ENCODE data around the gene NTRK2. TPM values are rescaled to one million over a fixed set of nuclear protein-coding genes. Genes with fewer than 3 reads are reported as not detected.

The NTRK2 gene
- total and polyA plus RNA-seq, 4 donors = 0.26 to 1.4 (median 0.56) TPM

DNA sequence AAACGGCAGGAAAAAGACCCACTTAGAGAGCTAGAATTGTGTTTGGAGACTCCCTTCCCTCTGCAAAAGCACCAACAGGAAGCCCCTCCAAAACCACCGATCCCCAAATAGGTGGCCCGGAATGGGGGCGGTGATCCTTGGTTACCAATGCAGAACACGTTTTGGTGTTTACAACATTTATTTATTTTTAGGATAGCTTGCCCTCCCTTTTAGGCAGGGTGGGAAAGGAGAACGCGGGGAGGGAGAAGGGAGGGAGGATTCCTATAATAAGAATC lies 579 bp upstream of the NTRK2 start:
- no peak for TF ChIP-seq EGR1 (IDR thresholded peaks at IDR 0.05; ENCODE audit: low read depth in 2 of 2)
- no peak for TF ChIP-seq HNF4A (conservative IDR thresholded peaks at IDR 0.05)
- TF ChIP-seq TAF1 (conservative IDR thresholded peaks at IDR 0.05) = no peak
- no peak for TF ChIP-seq YY1 (IDR thresholded peaks at IDR 0.05)
- TF ChIP-seq RAD21 (IDR thresholded peaks at IDR 0.05) = no peak
- no peak for TF ChIP-seq FOXA2 (IDR thresholded peaks at IDR 0.05)
- TF ChIP-seq, protein P1, sequence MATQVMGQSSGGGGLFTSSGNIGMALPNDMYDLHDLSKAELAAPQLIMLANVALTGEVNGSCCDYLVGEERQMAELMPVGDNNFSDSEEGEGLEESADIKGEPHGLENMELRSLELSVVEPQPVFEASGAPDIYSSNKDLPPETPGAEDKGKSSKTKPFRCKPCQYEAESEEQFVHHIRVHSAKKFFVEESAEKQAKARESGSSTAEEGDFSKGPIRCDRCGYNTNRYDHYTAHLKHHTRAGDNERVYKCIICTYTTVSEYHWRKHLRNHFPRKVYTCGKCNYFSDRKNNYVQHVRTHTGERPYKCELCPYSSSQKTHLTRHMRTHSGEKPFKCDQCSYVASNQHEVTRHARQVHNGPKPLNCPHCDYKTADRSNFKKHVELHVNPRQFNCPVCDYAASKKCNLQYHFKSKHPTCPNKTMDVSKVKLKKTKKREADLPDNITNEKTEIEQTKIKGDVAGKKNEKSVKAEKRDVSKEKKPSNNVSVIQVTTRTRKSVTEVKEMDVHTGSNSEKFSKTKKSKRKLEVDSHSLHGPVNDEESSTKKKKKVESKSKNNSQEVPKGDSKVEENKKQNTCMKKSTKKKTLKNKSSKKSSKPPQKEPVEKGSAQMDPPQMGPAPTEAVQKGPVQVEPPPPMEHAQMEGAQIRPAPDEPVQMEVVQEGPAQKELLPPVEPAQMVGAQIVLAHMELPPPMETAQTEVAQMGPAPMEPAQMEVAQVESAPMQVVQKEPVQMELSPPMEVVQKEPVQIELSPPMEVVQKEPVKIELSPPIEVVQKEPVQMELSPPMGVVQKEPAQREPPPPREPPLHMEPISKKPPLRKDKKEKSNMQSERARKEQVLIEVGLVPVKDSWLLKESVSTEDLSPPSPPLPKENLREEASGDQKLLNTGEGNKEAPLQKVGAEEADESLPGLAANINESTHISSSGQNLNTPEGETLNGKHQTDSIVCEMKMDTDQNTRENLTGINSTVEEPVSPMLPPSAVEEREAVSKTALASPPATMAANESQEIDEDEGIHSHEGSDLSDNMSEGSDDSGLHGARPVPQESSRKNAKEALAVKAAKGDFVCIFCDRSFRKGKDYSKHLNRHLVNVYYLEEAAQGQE (IDR thresholded peaks at IDR 0.05) = no peak
- TF ChIP-seq, protein P2, sequence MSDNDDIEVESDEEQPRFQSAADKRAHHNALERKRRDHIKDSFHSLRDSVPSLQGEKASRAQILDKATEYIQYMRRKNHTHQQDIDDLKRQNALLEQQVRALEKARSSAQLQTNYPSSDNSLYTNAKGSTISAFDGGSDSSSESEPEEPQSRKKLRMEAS (IDR thresholded peaks at IDR 0.05) = no peak
- no peak for TF ChIP-seq NR2F2 (IDR thresholded peaks at IDR 0.05)
- no peak for TF ChIP-seq RXRA (IDR thresholded peaks at IDR 0.05)
- TF ChIP-seq, protein P3, sequence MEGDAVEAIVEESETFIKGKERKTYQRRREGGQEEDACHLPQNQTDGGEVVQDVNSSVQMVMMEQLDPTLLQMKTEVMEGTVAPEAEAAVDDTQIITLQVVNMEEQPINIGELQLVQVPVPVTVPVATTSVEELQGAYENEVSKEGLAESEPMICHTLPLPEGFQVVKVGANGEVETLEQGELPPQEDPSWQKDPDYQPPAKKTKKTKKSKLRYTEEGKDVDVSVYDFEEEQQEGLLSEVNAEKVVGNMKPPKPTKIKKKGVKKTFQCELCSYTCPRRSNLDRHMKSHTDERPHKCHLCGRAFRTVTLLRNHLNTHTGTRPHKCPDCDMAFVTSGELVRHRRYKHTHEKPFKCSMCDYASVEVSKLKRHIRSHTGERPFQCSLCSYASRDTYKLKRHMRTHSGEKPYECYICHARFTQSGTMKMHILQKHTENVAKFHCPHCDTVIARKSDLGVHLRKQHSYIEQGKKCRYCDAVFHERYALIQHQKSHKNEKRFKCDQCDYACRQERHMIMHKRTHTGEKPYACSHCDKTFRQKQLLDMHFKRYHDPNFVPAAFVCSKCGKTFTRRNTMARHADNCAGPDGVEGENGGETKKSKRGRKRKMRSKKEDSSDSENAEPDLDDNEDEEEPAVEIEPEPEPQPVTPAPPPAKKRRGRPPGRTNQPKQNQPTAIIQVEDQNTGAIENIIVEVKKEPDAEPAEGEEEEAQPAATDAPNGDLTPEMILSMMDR (IDR thresholded peaks at IDR 0.05; ENCODE audit: low read depth, low read length, missing input control) = no peak
- no peak for TF ChIP-seq HNF4G (IDR thresholded peaks at IDR 0.05)
- TF ChIP-seq, protein P4, sequence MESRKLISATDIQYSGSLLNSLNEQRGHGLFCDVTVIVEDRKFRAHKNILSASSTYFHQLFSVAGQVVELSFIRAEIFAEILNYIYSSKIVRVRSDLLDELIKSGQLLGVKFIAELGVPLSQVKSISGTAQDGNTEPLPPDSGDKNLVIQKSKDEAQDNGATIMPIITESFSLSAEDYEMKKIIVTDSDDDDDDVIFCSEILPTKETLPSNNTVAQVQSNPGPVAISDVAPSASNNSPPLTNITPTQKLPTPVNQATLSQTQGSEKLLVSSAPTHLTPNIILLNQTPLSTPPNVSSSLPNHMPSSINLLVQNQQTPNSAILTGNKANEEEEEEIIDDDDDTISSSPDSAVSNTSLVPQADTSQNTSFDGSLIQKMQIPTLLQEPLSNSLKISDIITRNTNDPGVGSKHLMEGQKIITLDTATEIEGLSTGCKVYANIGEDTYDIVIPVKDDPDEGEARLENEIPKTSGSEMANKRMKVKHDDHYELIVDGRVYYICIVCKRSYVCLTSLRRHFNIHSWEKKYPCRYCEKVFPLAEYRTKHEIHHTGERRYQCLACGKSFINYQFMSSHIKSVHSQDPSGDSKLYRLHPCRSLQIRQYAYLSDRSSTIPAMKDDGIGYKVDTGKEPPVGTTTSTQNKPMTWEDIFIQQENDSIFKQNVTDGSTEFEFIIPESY (IDR thresholded peaks at IDR 0.05) = no peak
- Histone ChIP-seq H3K27ac (ENCODE audit: low read depth in 1 of 2, low read length in 2 of 2) (no peak overlapping the region), H3K27me3 (ENCODE audit: control insufficient read depth in 4 of 4, insufficient read depth in 4 of 4, low read length in 3 of 4) (peaks cover 2 to 22% (median 17%) of the 10 kb centered on the region in 4 donors), H3K36me3 (ENCODE audit: control insufficient read depth in 4 of 4, insufficient read depth in 3 of 4, low read depth in 1 of 4, low read length in 3 of 4) (no peaks in the 10 kb centered on the region), H3K9me3 (ENCODE audit: control insufficient read depth in 4 of 4, low read length in 3 of 4) (peaks cover 0 to 2% (median 0%) of the 10 kb centered on the region in 4 donors), H3K9ac (ENCODE audit: low read depth in 1 of 2, low read length in 2 of 2) (no peak overlapping the region), H3K4me3 (ENCODE audit: low read depth in 1 of 3, low read length in 3 of 3) (peak overlapping the region in 2 of 3 donors; percentile 27 to 53), H3K4me1 (ENCODE audit: control insufficient read depth in 4 of 4, insufficient read depth in 4 of 4, low read length in 3 of 4) (peaks cover 10 to 32% (median 31%) of the 10 kb centered on the region in 4 donors)
- no peak for DNase-seq (ENCODE audit: low spot score)
- 3% methylated on average over 7 of the region's 7 CpGs for WGBS

DNA sequence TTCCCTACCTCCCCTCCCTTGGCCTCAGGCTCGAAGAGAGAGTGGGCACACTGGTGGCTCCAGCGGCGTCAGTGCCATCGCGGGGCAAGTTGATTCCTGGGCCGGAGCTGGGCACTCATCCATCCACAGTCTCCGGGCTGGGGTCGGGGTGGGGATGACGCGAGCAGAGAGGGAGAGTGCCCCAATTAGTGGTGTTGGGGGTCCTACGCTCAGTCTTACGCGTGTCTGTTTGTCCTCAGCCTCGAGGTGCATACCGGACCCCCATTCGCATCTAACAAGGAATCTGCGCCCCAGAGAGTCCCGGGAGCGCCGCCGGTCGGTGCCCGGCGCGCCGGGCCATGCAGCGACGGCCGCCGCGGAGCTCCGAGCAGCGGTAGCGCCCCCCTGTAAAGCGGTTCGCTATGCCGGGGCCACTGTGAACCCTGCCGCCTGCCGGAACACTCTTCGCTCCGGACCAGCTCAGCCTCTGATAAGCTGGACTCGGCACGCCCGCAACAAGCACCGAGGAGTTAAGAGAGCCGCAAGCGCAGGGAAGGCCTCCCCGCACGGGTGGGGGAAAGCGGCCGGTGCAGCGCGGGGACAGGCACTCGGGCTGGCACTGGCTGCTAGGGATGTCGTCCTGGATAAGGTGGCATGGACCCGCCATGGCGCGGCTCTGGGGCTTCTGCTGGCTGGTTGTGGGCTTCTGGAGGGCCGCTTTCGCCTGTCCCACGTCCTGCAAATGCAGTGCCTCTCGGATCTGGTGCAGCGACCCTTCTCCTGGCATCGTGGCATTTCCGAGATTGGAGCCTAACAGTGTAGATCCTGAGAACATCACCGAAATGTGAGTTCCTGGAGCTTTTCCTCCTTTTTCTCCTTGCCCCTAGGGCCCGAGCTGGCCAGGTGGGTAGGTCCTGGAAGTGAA lies 861 bp downstream of the NTRK2 start:
- H3K9ac ChIP-seq (ENCODE audit: low read depth in 1 of 2, low read length in 2 of 2) = no peak overlapping the region
- no peaks in the 10 kb centered on the region for H3K36me3 ChIP-seq (ENCODE audit: control insufficient read depth in 4 of 4, insufficient read depth in 3 of 4, low read depth in 1 of 4, low read length in 3 of 4)
- H3K4me1 ChIP-seq (ENCODE audit: control insufficient read depth in 4 of 4, insufficient read depth in 4 of 4, low read length in 3 of 4) = peaks cover 10 to 32% (median 31%) of the 10 kb centered on the region in 4 donors
- no peak overlapping the region for H3K27ac ChIP-seq (ENCODE audit: low read depth in 1 of 2, low read length in 2 of 2)
- H3K27me3 ChIP-seq (ENCODE audit: control insufficient read depth in 4 of 4, insufficient read depth in 4 of 4, low read length in 3 of 4) = peaks cover 3 to 22% (median 17%) of the 10 kb centered on the region in 4 donors
- H3K4me3 ChIP-seq (ENCODE audit: low read depth in 1 of 3, low read length in 3 of 3) = peak overlapping the region in 1 of 3 donors; percentile 27
- DNase-seq (ENCODE audit: low spot score) = no peak
- 5% methylated on average over 67 of the region's 67 CpGs for WGBS
- H3K9me3 ChIP-seq (ENCODE audit: control insufficient read depth in 4 of 4, low read length in 3 of 4) = no peaks in the 10 kb centered on the region
- TF ChIP-seq, protein P5, sequence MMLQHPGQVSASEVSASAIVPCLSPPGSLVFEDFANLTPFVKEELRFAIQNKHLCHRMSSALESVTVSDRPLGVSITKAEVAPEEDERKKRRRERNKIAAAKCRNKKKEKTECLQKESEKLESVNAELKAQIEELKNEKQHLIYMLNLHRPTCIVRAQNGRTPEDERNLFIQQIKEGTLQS (IDR thresholded peaks at IDR 0.05) = no peak
- TF ChIP-seq NR2F2 (IDR thresholded peaks at IDR 0.05) = no peak
- no peak for TF ChIP-seq EGR1 (IDR thresholded peaks at IDR 0.05; ENCODE audit: low read depth in 2 of 2)
- no peak for TF ChIP-seq GABPA (IDR thresholded peaks at IDR 0.05 in 1 of 2, conservative IDR thresholded peaks at IDR 0.05 in 1 of 2)
- TF ChIP-seq HNF4A (conservative IDR thresholded peaks at IDR 0.05) = no peak
- TF ChIP-seq, protein P3 (IDR thresholded peaks at IDR 0.05; ENCODE audit: low read depth, low read length, missing input control) = no peak
- no peak for TF ChIP-seq FOXA2 (IDR thresholded peaks at IDR 0.05)
- no peak for TF ChIP-seq JUND (IDR thresholded peaks at IDR 0.05)
- no peak for TF ChIP-seq TAF1 (conservative IDR thresholded peaks at IDR 0.05)
- no peak for TF ChIP-seq RXRA (IDR thresholded peaks at IDR 0.05)
- no peak for TF ChIP-seq YY1 (IDR thresholded peaks at IDR 0.05)
- TF ChIP-seq FOXA1 (IDR thresholded peaks at IDR 0.05) = no peak
- TF ChIP-seq, protein P2 (IDR thresholded peaks at IDR 0.05) = no peak
- TF ChIP-seq RAD21 (IDR thresholded peaks at IDR 0.05) = no peak
- no peak for TF ChIP-seq HNF4G (IDR thresholded peaks at IDR 0.05)
